Measurements from ENCODE around the gene DSCAM. TPM values are rescaled to one million over a fixed set of nuclear protein-coding genes. Genes with fewer than 3 reads are reported as not detected.

DSCAM gene
- total RNA-seq, 4 donors from 2014 or later: not detected

DNA sequence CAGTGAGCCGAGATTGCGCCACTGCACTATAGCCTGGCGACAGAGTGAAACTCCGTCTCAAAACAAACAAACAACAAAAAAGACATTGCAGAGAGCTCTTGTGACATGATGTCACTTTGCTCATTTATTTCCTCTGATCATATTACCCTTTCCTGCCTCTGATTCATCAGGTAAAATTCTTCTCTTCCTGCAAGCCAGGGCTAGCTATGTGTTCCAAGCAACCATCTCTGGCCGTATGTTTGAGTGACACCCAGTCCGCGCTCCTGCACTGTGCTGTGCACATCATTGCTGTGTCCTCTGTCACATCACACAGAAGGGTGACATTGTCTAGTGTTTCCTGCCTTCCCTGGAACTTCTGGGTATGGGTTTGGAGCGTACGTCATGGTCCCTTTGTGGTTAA, 728.4 kb downstream of the DSCAM start:
- no peak for DNase-seq (ENCODE audit: low spot score in 2 of 2)
- H3K4me3 ChIP-seq (ENCODE audit: low read depth, poor library complexity, severe bottlenecking): no peak overlapping the region
- 79 to 83% methylated on average over 9 of the region's 9 CpGs for WGBS, 2 donors
- TF ChIP-seq CTCF (IDR thresholded peaks at IDR 0.05): no peak
- no peak for TF ChIP-seq POLR2A (IDR thresholded peaks at IDR 0.05)
- intact Hi-C loops (cut with DNase I; ENCODE audit: low total_unique reads): no loop called here

DNA sequence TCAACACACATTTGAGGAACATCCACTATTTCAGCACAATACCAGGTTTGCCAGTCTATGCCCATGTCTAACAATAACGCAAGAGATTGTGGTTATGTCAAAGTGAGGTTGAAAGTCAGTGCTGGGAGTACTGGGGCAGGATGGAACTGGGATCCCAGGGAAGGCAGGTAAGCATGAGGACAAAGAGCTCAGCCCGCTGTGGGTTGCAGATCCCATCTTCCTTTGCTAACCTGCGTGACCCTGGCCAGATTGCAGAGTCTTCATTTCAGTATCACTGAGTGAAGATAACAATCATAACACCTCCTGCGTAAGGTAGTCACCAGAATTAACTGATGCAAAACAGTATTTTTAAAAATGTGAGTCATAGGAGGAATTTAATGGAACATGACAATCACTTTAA, 729.7 kb downstream of the DSCAM start:
- intact Hi-C loops (cut with DNase I; ENCODE audit: low total_unique reads): no loop called here
- DNase-seq (ENCODE audit: low spot score in 2 of 2): no peak
- TF ChIP-seq CTCF (IDR thresholded peaks at IDR 0.05): no peak
- TF ChIP-seq POLR2A (IDR thresholded peaks at IDR 0.05): no peak
- H3K4me3 ChIP-seq (ENCODE audit: low read depth, poor library complexity, severe bottlenecking): no peak overlapping the region
- 88 to 90% methylated on average over 4 of the region's 4 CpGs for WGBS, 2 donors

DNA sequence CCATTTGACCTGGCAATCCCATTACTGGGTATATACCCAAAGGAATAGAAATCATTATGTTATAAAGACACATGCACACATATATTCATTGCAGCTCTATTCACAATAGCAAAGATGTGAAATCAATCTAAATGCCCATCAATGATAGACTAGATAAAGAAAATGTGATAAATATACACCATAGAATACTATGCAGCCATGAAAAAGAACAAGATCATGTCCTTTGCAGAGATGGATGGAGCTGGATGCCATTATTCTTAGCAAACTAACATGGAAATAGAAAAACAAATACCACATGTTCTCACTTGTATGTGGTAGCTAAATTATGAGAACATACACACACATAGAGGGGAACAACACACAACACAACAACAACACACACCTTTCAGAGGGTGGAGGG, 731.2 kb downstream of the DSCAM start:
- no peak overlapping the region for H3K4me3 ChIP-seq (ENCODE audit: low read depth, poor library complexity, severe bottlenecking)
- no peak for DNase-seq (ENCODE audit: low spot score in 2 of 2)
- no peak for TF ChIP-seq CTCF (IDR thresholded peaks at IDR 0.05)
- no peak for TF ChIP-seq POLR2A (IDR thresholded peaks at IDR 0.05)
- intact Hi-C loops (cut with DNase I; ENCODE audit: low total_unique reads): no loop called here

DNA sequence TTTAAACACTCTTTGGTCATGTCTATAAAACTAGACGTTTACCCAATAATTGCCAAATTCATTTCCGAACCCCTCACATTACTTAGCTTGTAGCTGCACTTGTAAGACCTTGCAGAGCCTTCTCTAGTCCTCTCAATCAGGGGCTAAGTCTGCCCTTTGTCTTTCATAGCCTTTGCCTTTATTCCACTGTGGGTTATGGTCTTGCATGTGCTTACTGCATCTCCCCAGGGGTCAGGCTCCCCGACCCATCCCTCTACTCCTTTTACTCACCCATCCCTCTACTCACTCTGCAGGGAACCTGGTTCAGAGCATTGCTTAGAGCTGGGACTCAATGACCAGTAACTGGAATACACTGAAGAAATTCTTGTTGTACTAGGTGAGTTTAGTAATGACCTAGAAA, 744.3 kb downstream of the DSCAM start:
- TF ChIP-seq CTCF (IDR thresholded peaks at IDR 0.05): no peak
- TF ChIP-seq POLR2A (IDR thresholded peaks at IDR 0.05): no peak
- no peak overlapping the region for H3K4me3 ChIP-seq (ENCODE audit: low read depth, poor library complexity, severe bottlenecking)
- WGBS, 2 donors: 68 to 75% methylated on average over 3 of the region's 3 CpGs
- intact Hi-C loops (cut with DNase I; ENCODE audit: low total_unique reads): no loop called here
- no peak for DNase-seq (ENCODE audit: low spot score in 2 of 2)

DNA sequence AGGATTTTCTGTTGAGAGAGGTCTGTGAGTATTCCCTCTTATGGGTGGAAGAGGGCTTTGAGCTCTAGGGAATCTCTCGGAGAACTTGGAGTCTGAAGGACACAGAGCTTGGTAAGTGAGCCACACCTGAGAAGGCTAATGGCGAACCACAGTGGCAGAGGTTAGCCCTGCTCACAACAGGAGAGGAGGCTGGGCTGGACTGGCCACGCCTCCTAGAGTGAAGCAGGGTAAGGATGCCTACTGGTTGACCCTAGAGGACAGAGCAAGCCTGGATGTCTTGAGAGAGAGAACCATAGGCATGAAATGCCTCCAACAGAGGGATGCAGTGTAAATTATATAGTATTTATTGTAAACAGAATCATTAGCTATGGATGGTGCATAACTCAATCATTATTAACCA, 747.1 kb downstream of the DSCAM start:
- WGBS, 2 donors: 80 to 83% methylated on average over 3 of the region's 3 CpGs
- DNase-seq (ENCODE audit: low spot score in 2 of 2): no peak
- no peak for TF ChIP-seq CTCF (IDR thresholded peaks at IDR 0.05)
- TF ChIP-seq POLR2A (IDR thresholded peaks at IDR 0.05): no peak
- H3K4me3 ChIP-seq (ENCODE audit: low read depth, poor library complexity, severe bottlenecking): no peak overlapping the region
- intact Hi-C loops (cut with DNase I; ENCODE audit: low total_unique reads): no loop called here

- DNase-seq (ENCODE audit: low spot score in 2 of 2): no peak
- WGBS, 2 donors: 39% methylated on average over 3 of the region's 3 CpGs
- TF ChIP-seq POLR2A (IDR thresholded peaks at IDR 0.05) (no peak), CTCF (IDR thresholded peaks at IDR 0.05) (no peak)
- intact Hi-C loops (cut with DNase I; ENCODE audit: low total_unique reads): no loop called here
- no peak overlapping the region for H3K4me3 ChIP-seq (ENCODE audit: low read depth, poor library complexity, severe bottlenecking)
Observed at GRCh38 chr21:40095477-40095876, 751.5 kb downstream of the DSCAM start.
